Body of pancreas (tissue), 4 donors: ENCODE measurements around the gene HCFC1.

Source experiments
- POLR2A ChIP-seq, 3 donors: fragments of 450-650 bp; IDR thresholded peaks; one replicate each; pipeline ENCODE4 v1.6.1; 2016; ENCODE audit warnings: antibody characterized with exemption in 3 of 3, mild to moderate bottlenecking in 2 of 3
- TF ChIP-seq, protein P1 (sequence below), 7 experiments: fragments of 450-650 bp in 4 of 7; fragments of 200-600 bp in 3 of 7; sonication (generic) in 3 of 7; IDR thresholded peaks; one replicate each; pipeline ENCODE4 v1.5.1; 2016 to 2019; ENCODE audit warnings: antibody characterized with exemption in 7 of 7

DNA sequence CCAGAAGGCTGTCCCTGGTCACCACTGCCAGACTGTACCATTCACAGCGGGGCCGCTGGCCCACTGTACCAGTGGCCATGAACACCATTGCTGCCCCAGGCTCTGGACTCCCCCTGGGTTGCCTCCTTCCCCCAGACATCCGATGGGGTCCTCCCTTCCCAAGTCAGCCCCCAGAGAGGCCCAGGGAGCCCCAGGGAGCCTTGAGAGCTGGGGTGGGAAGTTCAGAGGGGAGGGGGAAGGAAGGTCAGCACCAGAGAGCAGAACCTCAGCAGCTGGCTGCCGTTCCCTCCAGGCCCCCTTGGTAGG, 45.1 kb downstream of the HCFC1 start:
- TF ChIP-seq, protein P1, sequence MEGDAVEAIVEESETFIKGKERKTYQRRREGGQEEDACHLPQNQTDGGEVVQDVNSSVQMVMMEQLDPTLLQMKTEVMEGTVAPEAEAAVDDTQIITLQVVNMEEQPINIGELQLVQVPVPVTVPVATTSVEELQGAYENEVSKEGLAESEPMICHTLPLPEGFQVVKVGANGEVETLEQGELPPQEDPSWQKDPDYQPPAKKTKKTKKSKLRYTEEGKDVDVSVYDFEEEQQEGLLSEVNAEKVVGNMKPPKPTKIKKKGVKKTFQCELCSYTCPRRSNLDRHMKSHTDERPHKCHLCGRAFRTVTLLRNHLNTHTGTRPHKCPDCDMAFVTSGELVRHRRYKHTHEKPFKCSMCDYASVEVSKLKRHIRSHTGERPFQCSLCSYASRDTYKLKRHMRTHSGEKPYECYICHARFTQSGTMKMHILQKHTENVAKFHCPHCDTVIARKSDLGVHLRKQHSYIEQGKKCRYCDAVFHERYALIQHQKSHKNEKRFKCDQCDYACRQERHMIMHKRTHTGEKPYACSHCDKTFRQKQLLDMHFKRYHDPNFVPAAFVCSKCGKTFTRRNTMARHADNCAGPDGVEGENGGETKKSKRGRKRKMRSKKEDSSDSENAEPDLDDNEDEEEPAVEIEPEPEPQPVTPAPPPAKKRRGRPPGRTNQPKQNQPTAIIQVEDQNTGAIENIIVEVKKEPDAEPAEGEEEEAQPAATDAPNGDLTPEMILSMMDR (IDR thresholded peaks at IDR 0.05) = no peak
- TF ChIP-seq POLR2A (IDR thresholded peaks at IDR 0.05) = no peak
